Inferior parietal cortex (tissue), 1 donor: ENCODE results near the gene CAST.

Experiments used
- DNase-seq: peaks from one replicate; pipeline ENCODE4 v3.0.0-alpha.2; 2016; ENCODE audit errors: extremely low spot score

The CAST gene

GRCh38 chr5:96673127-96673526 is 11.0 kb downstream of the CAST start:
- no peak for DNase-seq

DNA sequence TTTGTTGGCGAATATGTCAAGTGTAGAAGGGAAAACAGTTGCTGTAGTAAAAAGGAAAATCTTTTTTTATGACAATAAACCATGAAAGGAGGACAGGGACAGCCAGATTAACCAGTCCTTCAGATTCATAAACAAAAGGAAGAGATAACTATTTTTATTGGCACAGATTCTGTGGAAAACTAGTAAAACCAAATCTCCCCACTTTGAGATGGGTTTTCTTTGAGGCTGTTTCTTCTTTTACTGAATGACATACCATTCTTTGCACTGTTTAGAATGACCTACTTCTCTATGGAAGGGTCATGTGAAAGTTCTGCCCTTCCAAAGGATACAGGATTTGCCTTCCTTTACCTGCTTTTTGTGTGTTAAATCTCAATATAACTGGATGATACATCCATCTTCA is 13.7 kb downstream of the CAST start:
- no peak for DNase-seq

DNA sequence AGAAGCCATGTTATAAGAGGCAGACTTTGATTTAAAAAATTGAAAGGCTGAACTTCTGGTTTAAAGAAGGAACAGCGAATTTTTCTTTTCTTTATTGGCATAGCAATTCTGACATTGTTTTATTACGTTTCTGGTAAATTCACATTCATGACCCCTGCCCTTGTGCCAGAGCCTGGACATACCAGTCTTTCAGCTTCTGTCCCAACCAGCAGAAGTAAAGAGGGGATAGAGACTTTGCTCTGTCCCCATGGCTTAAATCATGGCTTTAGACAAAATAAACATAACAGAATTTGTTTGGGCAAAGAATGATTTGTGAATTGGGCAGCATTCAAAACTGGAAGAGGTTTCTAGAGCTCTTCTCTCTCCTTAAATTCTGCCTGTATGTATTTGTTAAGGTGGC is 15.3 kb downstream of the CAST start:
- DNase-seq: no peak

- DNase-seq: no peak
These were observed 17.1 kb downstream of the CAST start for GRCh38 chr5:96679293-96679692.

GRCh38 chr5:96680759-96681470 is 18.7 kb downstream of the CAST start:
- no peak for DNase-seq

DNA sequence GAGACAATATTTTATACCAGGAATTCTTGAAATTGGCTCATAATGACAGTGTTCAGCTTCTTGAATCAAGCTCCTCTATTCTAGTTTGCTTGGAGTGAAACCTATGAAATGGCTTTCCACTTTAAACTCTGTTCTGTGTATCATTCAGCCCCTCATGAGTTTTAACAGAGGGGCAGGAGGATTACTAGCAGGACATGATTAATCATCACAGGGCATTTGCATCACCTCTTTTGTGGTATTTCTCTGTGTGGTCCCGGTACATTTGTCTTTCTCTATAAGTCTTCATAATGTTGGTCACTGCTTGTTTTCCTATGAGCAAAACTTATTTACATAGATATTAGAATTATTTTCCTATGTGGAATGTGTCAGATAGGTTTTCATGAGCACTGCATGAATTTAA is 21.2 kb downstream of the CAST start:
- no peak for DNase-seq

DNA sequence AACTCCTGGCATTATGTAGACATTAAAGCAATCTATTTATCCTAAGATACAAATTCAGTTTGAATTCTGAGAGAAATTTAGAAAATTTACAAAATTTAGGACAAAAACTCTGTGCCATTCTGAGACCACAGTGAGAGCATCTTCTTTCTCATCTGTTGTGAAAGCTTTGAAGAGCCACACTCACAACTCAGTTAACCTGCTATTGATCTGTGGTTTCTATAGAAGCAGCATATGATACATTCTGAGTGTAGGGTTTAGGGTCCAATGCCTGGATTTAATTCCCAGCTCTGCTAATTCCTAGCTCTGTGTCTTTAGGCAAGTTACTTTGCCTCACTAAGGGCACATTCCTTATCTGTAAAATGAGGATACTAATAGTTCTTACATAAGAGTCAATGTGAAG is 21.6 kb downstream of the CAST start:
- DNase-seq: no peak

GRCh38 chr5:96687080-96687479 is 24.9 kb downstream of the CAST start:
- no peak for DNase-seq

DNA sequence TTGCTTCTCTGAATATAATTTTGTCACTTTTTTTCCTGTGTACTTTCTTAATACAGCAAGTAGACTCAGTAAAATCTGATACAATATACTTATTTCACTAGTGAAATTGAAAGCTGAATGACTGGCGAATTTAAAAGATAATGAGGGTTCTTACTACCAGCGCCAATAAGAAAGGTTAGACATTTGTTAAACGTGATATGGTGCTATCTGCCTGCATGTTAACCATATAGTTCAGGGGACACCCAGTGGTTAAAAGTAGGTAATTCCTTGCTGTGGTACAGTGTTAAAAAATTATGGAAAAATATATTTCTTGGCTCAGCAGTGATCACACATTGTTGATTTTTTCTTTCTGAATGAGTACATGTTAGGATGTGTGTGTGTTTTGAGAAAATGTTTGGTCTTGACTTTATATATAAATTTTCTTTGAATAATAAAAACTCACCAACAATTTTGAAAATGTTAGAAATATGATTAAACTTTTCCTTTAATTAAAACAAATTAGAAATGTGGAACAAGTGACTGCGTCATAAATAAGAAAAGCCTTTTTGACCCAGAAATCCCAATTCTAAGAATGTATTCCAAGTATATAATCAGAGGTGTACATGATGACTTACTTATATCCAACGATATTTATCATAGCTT is 25.8 kb downstream of the CAST start:
- DNase-seq: no peak

DNA sequence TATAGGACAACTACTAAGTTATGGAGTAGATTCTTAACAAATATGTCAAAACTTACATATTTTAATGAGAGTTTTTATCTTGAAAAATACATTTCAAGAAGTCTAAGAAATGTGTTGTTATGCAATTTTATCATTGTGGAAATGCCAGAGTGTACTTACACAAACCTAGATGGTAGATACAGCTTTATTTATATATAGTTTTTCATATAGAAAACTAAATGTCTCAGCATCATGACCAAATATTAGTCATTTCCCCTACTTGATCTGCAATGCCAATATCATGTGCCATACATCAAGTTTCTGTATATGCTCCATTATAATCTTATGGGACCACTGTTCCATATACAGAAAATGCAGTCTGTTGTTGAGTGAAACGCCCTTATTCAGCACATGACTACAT is 28.7 kb downstream of the CAST start:
- no peak for DNase-seq

GRCh38 chr5:96691503-96692303 is 29.5 kb downstream of the CAST start:
- no peak for DNase-seq

GRCh38 chr5:96692441-96692840 is 30.3 kb downstream of the CAST start:
- DNase-seq: no peak

- peak; percentile 39 for DNase-seq
These were observed 37.1 kb downstream of the CAST start for GRCh38 chr5:96699186-96699820.

- peak; percentile 85 for DNase-seq
These were observed 40.6 kb downstream of the CAST start for GRCh38 chr5:96702503-96703383.

- DNase-seq: peak; percentile 48
These were observed 41.3 kb downstream of the CAST start for GRCh38 chr5:96703384-96703920.

DNA sequence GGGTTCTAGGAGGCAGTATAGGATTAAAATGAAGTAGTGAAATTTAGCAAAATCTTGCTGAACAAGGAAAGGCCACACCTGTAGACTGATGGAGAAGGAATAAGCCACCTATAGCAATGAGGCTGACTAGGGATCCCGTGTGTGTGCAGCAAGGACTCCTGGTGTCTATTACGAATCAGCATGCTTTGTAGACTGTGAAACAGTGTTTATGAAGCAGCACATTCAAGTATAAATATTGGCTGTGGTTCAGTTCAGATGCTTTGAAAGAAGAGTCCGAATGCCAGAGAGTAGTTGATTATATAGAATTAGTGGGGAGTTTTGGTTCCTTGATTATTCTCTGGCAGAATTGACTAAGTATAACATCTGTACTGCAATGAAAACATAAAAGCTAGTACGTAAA is 41.8 kb downstream of the CAST start:
- DNase-seq: no peak

DNA sequence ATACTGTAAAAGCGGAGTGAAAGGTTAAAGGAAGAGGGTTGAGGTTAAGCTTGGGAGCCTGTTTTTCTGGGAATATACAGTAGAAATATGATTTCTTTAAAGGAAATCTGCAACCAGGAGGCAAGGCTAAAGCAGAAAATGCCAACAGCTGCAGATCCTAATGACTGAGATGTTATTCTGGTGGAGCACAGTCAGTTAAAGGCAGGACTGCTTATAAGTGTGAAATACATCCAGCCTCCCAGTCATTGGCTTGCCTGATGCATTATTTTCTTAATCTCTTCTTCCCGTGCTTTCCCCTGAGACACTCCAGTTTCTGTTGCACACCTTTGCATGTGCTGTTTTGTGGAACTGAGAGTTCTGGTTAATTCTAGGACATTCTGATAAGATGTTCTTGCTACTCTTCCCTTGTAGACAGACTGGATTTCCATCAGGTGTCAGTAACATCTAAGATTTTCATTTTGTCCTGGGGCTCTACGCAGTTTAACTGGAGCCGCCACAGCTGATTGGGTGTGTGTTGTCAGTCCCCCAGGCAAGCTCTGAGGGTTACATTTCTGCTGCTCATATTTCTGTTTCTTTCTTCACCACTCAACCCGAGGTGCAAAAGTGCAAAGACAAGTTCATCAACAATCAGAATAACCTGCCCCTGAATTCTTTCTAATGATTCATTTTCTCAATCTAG is 44.4 kb downstream of the CAST start:
- no peak for DNase-seq

GRCh38 chr5:96708600-96708999 is 46.4 kb downstream of the CAST start:
- DNase-seq: no peak

DNA sequence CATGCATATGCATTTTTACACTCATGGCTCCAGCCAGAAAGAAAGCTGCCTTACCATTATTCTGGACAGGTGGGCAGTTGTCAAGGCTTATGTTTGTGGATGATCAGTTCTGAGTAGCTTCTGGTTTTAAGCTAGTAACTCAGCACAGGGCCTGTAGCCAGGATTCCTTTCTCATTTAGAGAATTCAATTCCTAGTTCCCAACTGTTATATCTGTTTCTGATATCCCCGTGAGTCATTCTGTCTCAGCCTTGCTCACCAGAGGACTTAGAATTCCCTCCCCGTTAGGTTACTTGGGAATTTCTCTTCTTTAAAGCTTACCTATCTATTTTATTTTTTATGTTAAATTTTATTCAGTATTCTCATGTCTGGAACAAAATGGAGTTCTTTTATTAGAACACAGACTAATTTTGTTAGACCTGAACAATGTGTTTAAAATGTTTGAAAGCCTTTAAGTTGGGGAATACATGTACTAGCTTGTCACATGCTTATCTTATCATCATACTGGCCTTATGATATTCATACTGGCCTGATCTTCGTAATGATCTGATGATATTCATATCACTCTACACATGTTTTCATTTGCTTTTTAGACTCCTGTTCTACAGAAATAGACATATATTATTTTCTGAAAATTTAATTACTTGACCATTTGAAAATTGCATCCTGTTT is 47.1 kb downstream of the CAST start:
- no peak for DNase-seq
